ENCODE data around the gene FGF2.

FGF2 gene

DNA sequence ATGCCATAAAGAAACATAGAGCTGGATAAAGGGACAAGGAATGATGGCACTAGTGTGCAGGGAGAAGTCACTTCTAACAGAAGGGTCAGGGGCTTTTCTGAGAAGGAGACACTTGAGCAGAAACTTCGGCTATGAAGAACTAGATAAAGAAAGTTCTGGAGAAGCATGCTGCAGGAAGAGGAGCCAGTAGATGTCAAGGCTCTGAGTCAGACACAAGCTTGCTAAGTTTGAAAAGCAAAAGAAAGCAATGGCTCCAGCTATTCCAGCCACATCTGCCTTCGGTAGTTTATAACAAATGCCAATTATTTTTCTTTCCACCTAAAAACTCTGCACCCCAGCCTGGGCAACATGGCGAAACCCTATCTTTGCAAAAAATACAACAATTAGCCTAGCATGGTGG, 88.3 kb downstream of the FGF2 start:
- no peak overlapping the region for H3K4me3 ChIP-seq (ENCODE audit: low read length)
- DNase-seq (ENCODE audit: low read depth): no peak
- TF ChIP-seq CTCF (conservative IDR thresholded peaks at IDR 0.05; ENCODE audit: low read depth, low read length): no peak

GRCh38 chr4:122917731-122918130, 91.1 kb downstream of the FGF2 start:
- no peak for TF ChIP-seq CTCF (conservative IDR thresholded peaks at IDR 0.05; ENCODE audit: low read depth, low read length)
- no peak overlapping the region for H3K4me3 ChIP-seq (ENCODE audit: low read length)
- no peak for DNase-seq (ENCODE audit: low read depth)

- DNase-seq (ENCODE audit: low read depth): no peak
- no peak overlapping the region for H3K4me3 ChIP-seq (ENCODE audit: low read length)
- no peak for TF ChIP-seq CTCF (conservative IDR thresholded peaks at IDR 0.05; ENCODE audit: low read depth, low read length)
These were observed 93.8 kb downstream of the FGF2 start for GRCh38 chr4:122920473-122920872.

DNA sequence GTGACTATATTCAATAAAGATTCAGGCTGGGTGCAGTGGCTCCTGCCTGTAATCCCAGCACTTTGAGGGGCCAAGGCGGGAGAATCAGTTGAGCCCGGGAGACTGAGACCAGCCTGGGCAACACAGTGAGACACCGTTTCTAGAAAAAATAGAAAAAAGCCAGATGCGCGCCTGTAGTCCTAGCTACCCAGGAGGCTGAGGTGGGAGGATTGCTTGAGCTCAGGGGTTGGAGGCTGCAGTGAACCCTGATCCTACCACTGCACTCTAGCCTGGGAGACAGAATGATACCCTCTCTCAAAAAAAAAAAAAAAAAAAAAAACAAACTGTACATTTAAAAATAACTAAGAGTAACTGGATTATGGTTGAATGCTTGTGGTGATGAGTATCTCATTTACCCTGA, 94.7 kb downstream of the FGF2 start:
- H3K4me3 ChIP-seq (ENCODE audit: low read length): peak overlapping the region; percentile 92
- no peak for TF ChIP-seq CTCF (conservative IDR thresholded peaks at IDR 0.05; ENCODE audit: low read depth, low read length)
- DNase-seq (ENCODE audit: low read depth): no peak

DNA sequence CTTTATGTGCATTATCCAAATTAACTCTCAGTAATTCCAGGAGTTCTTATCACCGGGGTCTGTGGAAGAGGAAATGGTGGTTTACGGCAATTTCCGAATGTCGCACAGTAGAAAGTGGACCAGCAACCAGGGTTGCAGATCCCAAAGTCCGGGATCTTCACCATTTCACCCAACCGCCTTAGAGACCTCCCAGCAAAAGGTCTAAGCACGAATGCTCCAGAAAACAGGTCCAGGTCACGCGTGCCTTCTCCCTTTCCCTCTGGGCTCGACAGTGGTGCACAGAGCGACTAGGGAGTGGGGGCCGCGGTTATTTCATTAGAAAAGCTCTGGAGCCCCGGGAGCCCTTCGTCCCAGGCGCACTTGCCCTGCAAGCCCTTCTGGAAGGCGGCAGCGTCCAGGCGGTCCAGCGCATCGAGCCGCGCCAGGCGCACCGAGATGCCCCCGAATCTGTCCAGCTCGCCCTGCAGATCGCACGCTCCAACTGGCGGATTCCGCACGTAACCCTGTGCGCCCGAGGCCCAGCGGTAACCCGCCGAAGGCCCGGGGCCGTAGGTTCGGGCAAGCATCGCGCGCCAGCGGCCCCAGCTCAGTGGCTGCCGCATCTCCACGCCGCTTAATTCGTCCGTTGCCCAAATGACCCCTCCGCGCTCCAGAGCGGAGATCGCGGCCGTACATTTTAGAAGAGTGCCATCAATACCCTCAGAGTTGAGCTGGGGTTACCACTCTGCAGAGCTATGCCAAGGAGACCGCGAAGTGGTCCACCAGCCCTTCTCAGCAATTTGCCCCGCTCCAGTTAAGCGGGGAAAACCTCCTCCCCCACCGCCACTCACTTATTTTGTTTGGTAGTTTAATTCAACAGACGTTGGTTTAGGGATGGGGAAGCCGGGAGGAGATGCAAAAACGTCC, 95.6 kb downstream of the FGF2 start, which contains the start of gene NUDT6:
Gene NUDT6, minus strand, starts transcription at position 627 of the 906 bp plus-strand sequence. Its CDS starts 25 bp downstream, at position 602.
- no peak for DNase-seq (ENCODE audit: low read depth)

DNA sequence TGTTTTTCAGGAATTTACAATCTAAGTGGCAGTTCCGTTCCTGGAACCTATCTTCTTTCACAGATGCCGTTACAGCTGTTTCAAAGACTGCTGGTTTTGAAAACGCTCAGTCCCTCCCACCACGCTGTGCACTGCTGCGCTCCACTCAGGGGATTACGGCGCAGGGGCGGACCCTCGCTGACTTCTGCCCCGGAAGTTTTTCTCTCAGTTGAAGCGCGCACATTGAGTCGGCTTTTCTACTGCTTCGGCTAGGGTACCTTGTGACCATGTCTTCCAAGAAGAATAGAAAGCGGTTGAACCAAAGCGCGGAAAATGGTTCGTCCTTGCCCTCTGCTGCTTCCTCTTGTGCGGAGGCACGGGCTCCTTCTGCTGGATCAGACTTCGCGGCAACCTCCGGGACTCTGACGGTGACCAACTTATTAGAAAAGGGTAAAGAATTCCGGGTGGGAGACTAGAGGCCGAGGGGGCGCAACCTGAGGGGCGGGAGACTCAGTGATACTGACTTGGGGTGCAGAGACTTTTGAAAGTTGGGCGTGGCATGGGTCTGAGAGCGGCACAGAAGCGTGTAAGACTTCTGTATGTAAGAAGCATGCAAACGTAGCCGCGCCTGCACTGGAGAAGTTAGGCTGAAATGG, 96.4 kb downstream of the FGF2 start:
- no peak for TF ChIP-seq CTCF (conservative IDR thresholded peaks at IDR 0.05; ENCODE audit: low read depth, low read length)
- peak overlapping the region; percentile 92 for H3K4me3 ChIP-seq (ENCODE audit: low read length)
- DNase-seq (ENCODE audit: low read depth): peak; percentile 70

More for the DNA sequence above, 95.6 kb downstream of the FGF2 start, which contains the start of gene NUDT6:
- no peak for TF ChIP-seq CTCF (conservative IDR thresholded peaks at IDR 0.05; ENCODE audit: low read depth, low read length)
- H3K4me3 ChIP-seq (ENCODE audit: low read length): peak within 1 kb of the TSS; percentile 92
